ENCODE measurements around the gene FZD7.

The FZD7 gene

DNA sequence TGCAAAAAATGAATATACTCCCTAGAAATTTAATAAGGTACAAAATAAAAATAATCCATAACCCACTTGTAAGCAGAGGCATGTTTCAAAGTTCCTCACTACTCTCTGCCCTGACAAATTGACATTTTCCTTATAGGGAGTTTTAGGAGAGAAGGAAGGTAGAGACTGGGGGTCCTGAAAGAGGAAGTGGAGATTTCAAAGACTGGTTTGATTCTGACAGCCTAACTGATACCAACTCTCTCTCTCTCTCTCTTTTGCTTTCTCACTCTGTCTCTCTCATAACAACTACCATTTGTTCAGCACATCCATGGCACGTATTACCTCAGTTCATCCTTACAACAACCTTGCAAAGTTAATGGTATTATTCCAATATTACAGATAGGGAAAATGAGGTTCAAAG is 18.6 kb downstream of the FZD7 start:
- H3K4me1 ChIP-seq (ENCODE audit: low read depth, poor library complexity, severe bottlenecking) = no peaks in the 10 kb centered on the region
- no peak overlapping the region for H3K9ac ChIP-seq
- no peak overlapping the region for H3K27ac ChIP-seq
- no peak overlapping the region for H2AFZ ChIP-seq (ENCODE audit: low read depth)
- H4K20me1 ChIP-seq (ENCODE audit: insufficient read depth) = no peaks in the 10 kb centered on the region
- H3K36me3 ChIP-seq (ENCODE audit: insufficient read depth) = no peaks in the 10 kb centered on the region
- H3K4me3 ChIP-seq (IDR thresholded peaks at IDR 0.05; ENCODE audit: insufficient read depth, low read depth, low read length) = no peak overlapping the region
- H3K27me3 ChIP-seq (ENCODE audit: insufficient read depth, low read depth) = no peaks in the 10 kb centered on the region
- TF ChIP-seq, protein P1, sequence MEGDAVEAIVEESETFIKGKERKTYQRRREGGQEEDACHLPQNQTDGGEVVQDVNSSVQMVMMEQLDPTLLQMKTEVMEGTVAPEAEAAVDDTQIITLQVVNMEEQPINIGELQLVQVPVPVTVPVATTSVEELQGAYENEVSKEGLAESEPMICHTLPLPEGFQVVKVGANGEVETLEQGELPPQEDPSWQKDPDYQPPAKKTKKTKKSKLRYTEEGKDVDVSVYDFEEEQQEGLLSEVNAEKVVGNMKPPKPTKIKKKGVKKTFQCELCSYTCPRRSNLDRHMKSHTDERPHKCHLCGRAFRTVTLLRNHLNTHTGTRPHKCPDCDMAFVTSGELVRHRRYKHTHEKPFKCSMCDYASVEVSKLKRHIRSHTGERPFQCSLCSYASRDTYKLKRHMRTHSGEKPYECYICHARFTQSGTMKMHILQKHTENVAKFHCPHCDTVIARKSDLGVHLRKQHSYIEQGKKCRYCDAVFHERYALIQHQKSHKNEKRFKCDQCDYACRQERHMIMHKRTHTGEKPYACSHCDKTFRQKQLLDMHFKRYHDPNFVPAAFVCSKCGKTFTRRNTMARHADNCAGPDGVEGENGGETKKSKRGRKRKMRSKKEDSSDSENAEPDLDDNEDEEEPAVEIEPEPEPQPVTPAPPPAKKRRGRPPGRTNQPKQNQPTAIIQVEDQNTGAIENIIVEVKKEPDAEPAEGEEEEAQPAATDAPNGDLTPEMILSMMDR (conservative IDR thresholded peaks at IDR 0.05; ENCODE audit: low read depth, low read length) = no peak
- H3K79me2 ChIP-seq (ENCODE audit: insufficient read depth, low read depth) = no peaks in the 10 kb centered on the region
- no peak overlapping the region for H3K4me2 ChIP-seq

DNA sequence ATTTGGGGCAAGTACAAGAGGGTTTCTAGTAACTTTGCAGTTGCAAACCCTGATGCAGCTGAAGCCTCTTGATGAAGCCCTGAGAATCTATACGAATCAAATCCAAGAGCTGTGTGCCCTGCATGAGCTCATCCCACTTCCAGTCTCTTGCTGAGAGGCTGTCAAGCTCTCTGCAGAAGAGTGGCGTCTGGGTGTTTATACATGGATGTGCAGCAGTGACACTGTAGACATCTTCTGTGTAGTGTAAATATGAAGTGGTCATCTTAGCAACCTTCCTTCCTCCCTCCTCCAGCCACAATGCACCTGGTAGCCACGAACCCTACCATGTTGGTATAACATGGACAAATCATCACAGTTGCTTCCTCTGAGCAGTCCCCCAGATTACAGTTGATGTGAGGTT is 21.0 kb downstream of the FZD7 start:
- H3K4me1 ChIP-seq (ENCODE audit: low read depth, poor library complexity, severe bottlenecking) = no peaks in the 10 kb centered on the region
- no peaks in the 10 kb centered on the region for H3K27me3 ChIP-seq (ENCODE audit: insufficient read depth, low read depth)
- TF ChIP-seq, protein P1 (conservative IDR thresholded peaks at IDR 0.05; ENCODE audit: low read depth, low read length) = no peak
- H3K4me2 ChIP-seq = no peak overlapping the region
- no peak overlapping the region for H3K9ac ChIP-seq
- no peak overlapping the region for H2AFZ ChIP-seq (ENCODE audit: low read depth)
- no peaks in the 10 kb centered on the region for H4K20me1 ChIP-seq (ENCODE audit: insufficient read depth)
- H3K79me2 ChIP-seq (ENCODE audit: insufficient read depth, low read depth) = no peaks in the 10 kb centered on the region
- no peaks in the 10 kb centered on the region for H3K36me3 ChIP-seq (ENCODE audit: insufficient read depth)
- H3K4me3 ChIP-seq (IDR thresholded peaks at IDR 0.05; ENCODE audit: insufficient read depth, low read depth, low read length) = no peak overlapping the region
- no peak overlapping the region for H3K27ac ChIP-seq

DNA sequence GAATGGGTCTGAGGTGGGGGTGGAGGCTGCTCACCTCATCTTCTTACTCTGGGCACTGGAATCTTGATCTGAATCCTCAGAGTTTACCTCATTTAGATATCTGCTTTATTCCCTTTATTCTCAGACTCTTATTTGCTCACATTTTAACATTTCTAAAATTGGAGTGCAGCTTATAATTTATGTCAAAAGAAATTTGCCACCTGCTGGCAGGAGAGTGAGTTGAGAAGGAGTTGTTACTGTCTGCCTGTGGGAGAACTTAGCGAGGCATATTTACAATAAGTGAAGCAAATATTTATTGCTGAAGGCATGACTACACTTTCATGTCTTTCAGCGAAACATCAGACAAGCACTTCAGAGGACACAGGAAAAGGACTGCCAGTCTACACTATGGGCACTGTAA is 23.0 kb downstream of the FZD7 start:
- Histone ChIP-seq H3K27me3 (ENCODE audit: insufficient read depth, low read depth) (no peaks in the 10 kb centered on the region), H3K36me3 (ENCODE audit: insufficient read depth) (no peaks in the 10 kb centered on the region), H3K4me2 (no peak overlapping the region), H3K9ac (no peak overlapping the region), H3K4me1 (ENCODE audit: low read depth, poor library complexity, severe bottlenecking) (no peaks in the 10 kb centered on the region), H2AFZ (ENCODE audit: low read depth) (no peak overlapping the region), H3K79me2 (ENCODE audit: insufficient read depth, low read depth) (no peaks in the 10 kb centered on the region), H3K4me3 (IDR thresholded peaks at IDR 0.05; ENCODE audit: insufficient read depth, low read depth, low read length) (no peak overlapping the region), H4K20me1 (ENCODE audit: insufficient read depth) (no peaks in the 10 kb centered on the region), H3K27ac (no peak overlapping the region)
- TF ChIP-seq, protein P1 (conservative IDR thresholded peaks at IDR 0.05; ENCODE audit: low read depth, low read length) = peak; percentile 33; the same call in 1 of the 2 replicates

DNA sequence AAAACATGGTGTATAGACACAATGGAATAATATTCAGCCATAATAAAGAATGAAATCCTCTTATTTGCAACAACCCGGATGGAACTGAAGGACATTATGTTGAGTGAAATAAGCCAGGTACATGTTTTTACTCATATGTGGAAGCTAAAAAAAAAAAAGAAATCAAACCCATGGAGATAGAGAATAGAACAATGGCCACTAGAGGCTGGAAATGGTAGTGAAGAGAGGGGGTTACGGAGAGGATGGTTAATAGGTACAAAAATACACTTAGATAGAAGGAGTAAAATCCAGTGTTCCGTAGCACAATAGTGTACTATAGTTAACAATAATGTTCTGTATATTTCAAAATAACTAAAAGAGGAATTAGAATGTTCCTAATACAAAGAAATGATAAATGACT is 26.6 kb downstream of the FZD7 start:
- H3K27ac ChIP-seq = no peak overlapping the region

More for the DNA sequence above, 26.6 kb downstream of the FZD7 start:
- no peak overlapping the region for H3K9ac ChIP-seq
- no peak overlapping the region for H3K4me2 ChIP-seq
- no peaks in the 10 kb centered on the region for H3K4me1 ChIP-seq (ENCODE audit: low read depth, poor library complexity, severe bottlenecking)
- H3K27me3 ChIP-seq (ENCODE audit: insufficient read depth, low read depth) = no peaks in the 10 kb centered on the region
- no peaks in the 10 kb centered on the region for H4K20me1 ChIP-seq (ENCODE audit: insufficient read depth)
- no peaks in the 10 kb centered on the region for H3K36me3 ChIP-seq (ENCODE audit: insufficient read depth)
- no peak overlapping the region for H2AFZ ChIP-seq (ENCODE audit: low read depth)
- H3K4me3 ChIP-seq (IDR thresholded peaks at IDR 0.05; ENCODE audit: insufficient read depth, low read depth, low read length) = no peak overlapping the region
- no peaks in the 10 kb centered on the region for H3K79me2 ChIP-seq (ENCODE audit: insufficient read depth, low read depth)
- TF ChIP-seq, protein P1 (conservative IDR thresholded peaks at IDR 0.05; ENCODE audit: low read depth, low read length) = peak; percentile 27

All from KMS-11 (cell line).